HCT116 (cell line): Measurements from ENCODE around the gene COPA. TPM values are rescaled to one million over a fixed set of nuclear protein-coding genes. Genes with fewer than 3 reads are reported as not detected.

Experiments
- ATAC-seq: fragments of 200-7000 bp; cut with Tn5 transposase; 2 replicates; pipeline ENCODE4 v1.9.1; 2020; ENCODE audit warnings: mild to moderate bottlenecking, moderate library complexity
- BruUV-seq: library from RNA; stranded (reverse); fragments of 400-500 nt; replicated peaks from 2 replicates; lab custom pipeline; 2021; lab: Mats Ljungman, UMichigan
- CTCF ChIA-PET: fragments of 300-600 bp; sonication (Branson Sonifier 250); formaldehyde crosslinking; loops from one replicate; lab custom pipeline; 2021; ENCODE audit warnings: antibody characterized with exemption; lab: Charles Lee
- POLR2A ChIA-PET: fragments of 300-600, 350-600 bp; sonication (Branson Sonifier 250); formaldehyde crosslinking; loops from one replicate; lab custom pipeline; 2021; ENCODE audit warnings: antibody characterized with exemption; lab: Charles Lee
- RAD21 ChIA-PET, 2 experiments: fragments of 300-600 bp; sonication (Branson Sonifier 250); formaldehyde crosslinking; loops; one replicate each; lab custom pipeline; 2023; ENCODE audit warnings: low total read pairs in 2 of 2; ENCODE audit not compliant: uncharacterized antibody in 2 of 2, unreplicated experiment in 2 of 2, low non-redundant PET in 1 of 2; lab: Charles Lee
- DNase-seq: peaks from one replicate; pipeline ENCODE4 v3.0.0-alpha.2; 2010; ENCODE audit warnings: low read depth, low spot score
- H2AFZ ChIP-seq: fragments of 200-600 bp; shearing (Covaris generic), sonication (generic); 2 replicates; pipeline ENCODE4 v1.6.1; 2017; ENCODE audit warnings: low read depth, mixed run types, mixed read lengths, antibody characterized with exemption, low read length; ENCODE audit not compliant: poor library complexity, severe bottlenecking
- H3K27ac ChIP-seq: 2 replicates; pipeline ENCODE4 v1.5.1; 2012; ENCODE audit warnings: low read depth, low read length
- H3K27me3 ChIP-seq: fragments of 200-600 bp; sonication (generic); 2 replicates; pipeline ENCODE4 v1.6.1; 2016; ENCODE audit warnings: mixed run types, low read length, mixed read lengths; ENCODE audit not compliant: insufficient read depth
- H3K36me3 ChIP-seq, 2 experiments: fragments of 200-500 bp in 1 of 2; fragments of 200-600 bp in 1 of 2; sonication (Bioruptor generic) in 1 of 2; sonication (generic) in 1 of 2; 2 replicates each; pipeline versions ENCODE4 v1.5.1 to v1.6.1; 2014 to 2016; ENCODE audit warnings: low read length in 2 of 2, inconsistent platforms in 1 of 2, mixed read lengths in 1 of 2, mixed run types in 1 of 2; ENCODE audit not compliant: insufficient read depth in 2 of 2, control insufficient read depth in 1 of 2
- H3K4me1 ChIP-seq, 2 experiments: fragments of 200-600 bp in 1 of 2; sonication (generic) in 1 of 2; 2 replicates each; pipeline versions ENCODE4 v1.5.1 to v1.6.1; 2012 to 2017; ENCODE audit warnings: low read length in 2 of 2, inconsistent platforms in 1 of 2, mild to moderate bottlenecking in 1 of 2, mixed read lengths in 1 of 2, mixed run types in 1 of 2, moderate library complexity in 1 of 2; ENCODE audit not compliant: insufficient read depth in 2 of 2, control insufficient read depth in 1 of 2
- H3K4me2 ChIP-seq: fragments of 200-600 bp; sonication (generic); 2 replicates; pipeline ENCODE4 v1.6.1; 2017; ENCODE audit warnings: mixed run types, low read length, mixed read lengths
- H3K4me3 ChIP-seq, 2 experiments: fragments of 200-600 bp in 1 of 2; sonication (generic) in 1 of 2; replicated peaks in 1 of 2; 2 replicates each; pipeline ENCODE4 v1.5.1; 2011 to 2016; ENCODE audit warnings: low read length in 2 of 2, control low read depth in 1 of 2, low read depth in 1 of 2, mild to moderate bottlenecking in 1 of 2, mixed read lengths in 1 of 2, mixed run types in 1 of 2
- H3K79me2 ChIP-seq: fragments of 200-600 bp; sonication (generic); 2 replicates; pipeline ENCODE4 v1.6.1; 2017; ENCODE audit warnings: mild to moderate bottlenecking, mixed run types, low read length, moderate library complexity, mixed read lengths; ENCODE audit not compliant: insufficient read depth
- H3K9ac ChIP-seq: fragments of 200-600 bp; sonication (generic); 2 replicates; pipeline ENCODE4 v1.6.1; 2016; ENCODE audit warnings: low read length, mixed read lengths
- H3K9me2 ChIP-seq: fragments of 200-600 bp; sonication (generic), shearing (Covaris generic); 2 replicates; pipeline ENCODE4 v1.6.1; 2017; ENCODE audit warnings: mixed run types, mild to moderate bottlenecking, moderate library complexity; ENCODE audit not compliant: insufficient read depth
- H3K9me3 ChIP-seq, 2 experiments: fragments of 200-500 bp in 1 of 2; fragments of 200-600 bp in 1 of 2; sonication (Bioruptor generic) in 1 of 2; sonication (generic) in 1 of 2; 2 replicates each; pipeline ENCODE4 v1.6.1; 2014 to 2017; ENCODE audit warnings: low read length in 2 of 2, mixed read lengths in 2 of 2, inconsistent platforms in 1 of 2, low read depth in 1 of 2, mild to moderate bottlenecking in 1 of 2, mixed run types in 1 of 2, moderate library complexity in 1 of 2; ENCODE audit not compliant: control insufficient read depth in 1 of 2, insufficient read depth in 1 of 2
- H4K20me1 ChIP-seq: fragments of 200-600 bp; sonication (generic), shearing (Covaris generic); 2 replicates; pipeline ENCODE4 v1.6.1; 2017; ENCODE audit warnings: mixed run types, mild to moderate bottlenecking, moderate library complexity; ENCODE audit not compliant: insufficient read depth
- ATF3 ChIP-seq: IDR thresholded peaks from 2 replicates; pipeline ENCODE4 v1.6.1; 2012
- CBX3 ChIP-seq: IDR thresholded peaks from 2 replicates; pipeline ENCODE4 v1.6.1; 2012; ENCODE audit warnings: low read depth
- CEBPB ChIP-seq: IDR thresholded peaks from 2 replicates; pipeline ENCODE4 v1.6.1; 2012; ENCODE audit warnings: low read depth
- EGR1 ChIP-seq: IDR thresholded peaks from 2 replicates; pipeline ENCODE4 v1.6.1; 2012; ENCODE audit warnings: low read depth
- EZH2 ChIP-seq: fragments of 200-600 bp; sonication (generic); IDR thresholded peaks from 2 replicates; pipeline ENCODE4 v1.6.1; 2017; ENCODE audit warnings: antibody characterized with exemption, mixed run types
- JUND ChIP-seq: IDR thresholded peaks from 2 replicates; pipeline ENCODE4 v1.6.1; 2012
- POLR2A ChIP-seq: IDR thresholded peaks from 2 replicates; pipeline ENCODE4 v1.7.0; 2011; ENCODE audit warnings: borderline replicate concordance; ENCODE audit not compliant: insufficient read depth, insufficient read length; ENCODE audit errors: extremely low read depth
- POLR2AphosphoS5 ChIP-seq: IDR thresholded peaks from 2 replicates; pipeline ENCODE4 v1.6.1; 2011; ENCODE audit warnings: mild to moderate bottlenecking, low read depth, low read length, moderate library complexity
- RAD21 ChIP-seq: IDR thresholded peaks from 2 replicates; pipeline ENCODE4 v1.6.1; 2012; ENCODE audit warnings: low read depth, mild to moderate bottlenecking
- REST ChIP-seq: IDR thresholded peaks from 2 replicates; pipeline ENCODE4 v1.6.1; 2012; ENCODE audit warnings: low read depth
- SIN3A ChIP-seq: IDR thresholded peaks from 2 replicates; pipeline ENCODE4 v1.6.1; 2012; ENCODE audit warnings: low read depth
- SP1 ChIP-seq: IDR thresholded peaks from 2 replicates; pipeline ENCODE4 v1.6.1; 2012; ENCODE audit warnings: low read depth
- TCF7L2 ChIP-seq: IDR thresholded peaks from 2 replicates; pipeline ENCODE4 v1.7.0; 2011; ENCODE audit warnings: borderline replicate concordance, inconsistent platforms; ENCODE audit not compliant: insufficient read depth, insufficient read length; ENCODE audit errors: extremely low read depth
- YY1 ChIP-seq: IDR thresholded peaks from 2 replicates; pipeline ENCODE4 v1.6.1; 2011; ENCODE audit warnings: low read length, low read depth, moderate library complexity, mild to moderate bottlenecking; ENCODE audit not compliant: insufficient replicate concordance; ENCODE audit errors: extremely low read depth
- ZNF274 ChIP-seq: fragments of 200-500 bp; sonication (Bioruptor generic); IDR thresholded peaks from 2 replicates; pipeline ENCODE4 v1.6.1; 2014; ENCODE audit warnings: mild to moderate bottlenecking, low read depth, low read length, inconsistent platforms
- intact Hi-C: fragments of 100-400 bp; cut with micrococcal nuclease; formaldehyde crosslinking; loops from 2 replicates; pipeline ENCODE4 v1.10.0; 2022
- total RNA-seq: library from RNA; stranded (reverse); gene quantifications from one replicate; pipeline ENCODE4 v1.2.1, GENCODE V29; 2021; ENCODE audit not compliant: unreplicated experiment
- TF ChIP-seq, protein P1 (sequence below), 3 experiments: fragments of 200-600 bp in 1 of 3; sonication (generic) in 1 of 3; IDR thresholded peaks in 2 of 3; conservative IDR thresholded peaks in 1 of 3; 2 replicates each; pipeline ENCODE4 v1.5.1; 2012 to 2017; ENCODE audit warnings: low read depth in 2 of 3, low read length in 2 of 3, antibody characterized with exemption in 1 of 3, borderline replicate concordance in 1 of 3, control low read depth in 1 of 3, mild to moderate bottlenecking in 1 of 3, mixed read lengths in 1 of 3, mixed run types in 1 of 3, moderate library complexity in 1 of 3; ENCODE audit not compliant: insufficient read depth in 1 of 3
- TF ChIP-seq, protein P2 (sequence below): IDR thresholded peaks from 2 replicates; pipeline ENCODE4 v1.6.1; 2011; ENCODE audit warnings: mild to moderate bottlenecking, low read length, moderate library complexity; ENCODE audit not compliant: insufficient replicate concordance; ENCODE audit errors: extremely low read depth

Gene COPA
- total RNA-seq, 1 experiment from 2014 or later, result 132 TPM

DNA sequence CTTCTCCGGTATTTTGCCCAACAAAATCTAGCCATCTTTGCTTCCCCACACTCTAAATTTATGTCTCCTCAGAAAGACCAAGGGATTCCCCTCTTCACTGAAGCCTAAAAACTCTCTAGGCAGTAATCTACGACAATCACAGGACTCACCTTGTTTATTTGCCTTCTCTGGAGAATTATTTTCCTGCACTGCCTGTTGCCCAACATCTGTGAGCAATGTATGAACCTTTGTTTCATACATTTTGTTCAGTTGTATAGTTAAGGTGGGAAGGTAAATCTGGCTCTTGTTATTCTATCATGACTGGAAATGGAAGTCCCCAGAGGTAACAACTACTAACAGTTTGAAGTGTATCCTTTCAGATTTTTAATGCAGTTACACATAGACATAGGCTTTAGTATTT is 2.2 kb downstream of the COPA start:
- intact Hi-C loops, result no loop called here
- DNase-seq (no peak), ATAC-seq (no peak)
- no peak overlapping the region for H2AFZ ChIP-seq
- CTCF ChIA-PET, result interaction anchor here (1.4 kb wide), 1 partner anchor 147 kb away, joined by 4 read pairs; no protein-coding TSS in a partner anchor
- peaks cover 4 to 12% of the 10 kb centered on the region in 2 experiments; a peak in 3 of 4 replicates for H3K4me1 ChIP-seq
- RAD21 ChIA-PET, result no interaction called here
- no peak overlapping the region for H3K27ac ChIP-seq
- POLR2A ChIA-PET, result no interaction called here
- H3K27me3 ChIP-seq, result no peaks in the 10 kb centered on the region
- no peak for TF ChIP-seq ATF3
- TF ChIP-seq CEBPB, result no peak
- no peak for TF ChIP-seq EZH2
- TF ChIP-seq YY1, result no peak
- no peak for TF ChIP-seq RAD21
- TF ChIP-seq, protein P1, sequence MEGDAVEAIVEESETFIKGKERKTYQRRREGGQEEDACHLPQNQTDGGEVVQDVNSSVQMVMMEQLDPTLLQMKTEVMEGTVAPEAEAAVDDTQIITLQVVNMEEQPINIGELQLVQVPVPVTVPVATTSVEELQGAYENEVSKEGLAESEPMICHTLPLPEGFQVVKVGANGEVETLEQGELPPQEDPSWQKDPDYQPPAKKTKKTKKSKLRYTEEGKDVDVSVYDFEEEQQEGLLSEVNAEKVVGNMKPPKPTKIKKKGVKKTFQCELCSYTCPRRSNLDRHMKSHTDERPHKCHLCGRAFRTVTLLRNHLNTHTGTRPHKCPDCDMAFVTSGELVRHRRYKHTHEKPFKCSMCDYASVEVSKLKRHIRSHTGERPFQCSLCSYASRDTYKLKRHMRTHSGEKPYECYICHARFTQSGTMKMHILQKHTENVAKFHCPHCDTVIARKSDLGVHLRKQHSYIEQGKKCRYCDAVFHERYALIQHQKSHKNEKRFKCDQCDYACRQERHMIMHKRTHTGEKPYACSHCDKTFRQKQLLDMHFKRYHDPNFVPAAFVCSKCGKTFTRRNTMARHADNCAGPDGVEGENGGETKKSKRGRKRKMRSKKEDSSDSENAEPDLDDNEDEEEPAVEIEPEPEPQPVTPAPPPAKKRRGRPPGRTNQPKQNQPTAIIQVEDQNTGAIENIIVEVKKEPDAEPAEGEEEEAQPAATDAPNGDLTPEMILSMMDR (IDR thresholded peaks at IDR 0.05 in 2 of 3, conservative IDR thresholded peaks at IDR 0.05 in 1 of 3; ENCODE audit: borderline replicate concordance in 1 of 3, insufficient read depth in 1 of 3, low read depth in 2 of 3, low read length in 2 of 3), result no peak
- no peak for TF ChIP-seq CBX3
- TF ChIP-seq POLR2AphosphoS5, result no peak
- TF ChIP-seq REST, result no peak
- TF ChIP-seq SIN3A, result no peak
- no peak for TF ChIP-seq JUND
- TF ChIP-seq EGR1, result no peak
- TF ChIP-seq ZNF274, result no peak
- TF ChIP-seq TCF7L2, result no peak
- TF ChIP-seq, protein P2, sequence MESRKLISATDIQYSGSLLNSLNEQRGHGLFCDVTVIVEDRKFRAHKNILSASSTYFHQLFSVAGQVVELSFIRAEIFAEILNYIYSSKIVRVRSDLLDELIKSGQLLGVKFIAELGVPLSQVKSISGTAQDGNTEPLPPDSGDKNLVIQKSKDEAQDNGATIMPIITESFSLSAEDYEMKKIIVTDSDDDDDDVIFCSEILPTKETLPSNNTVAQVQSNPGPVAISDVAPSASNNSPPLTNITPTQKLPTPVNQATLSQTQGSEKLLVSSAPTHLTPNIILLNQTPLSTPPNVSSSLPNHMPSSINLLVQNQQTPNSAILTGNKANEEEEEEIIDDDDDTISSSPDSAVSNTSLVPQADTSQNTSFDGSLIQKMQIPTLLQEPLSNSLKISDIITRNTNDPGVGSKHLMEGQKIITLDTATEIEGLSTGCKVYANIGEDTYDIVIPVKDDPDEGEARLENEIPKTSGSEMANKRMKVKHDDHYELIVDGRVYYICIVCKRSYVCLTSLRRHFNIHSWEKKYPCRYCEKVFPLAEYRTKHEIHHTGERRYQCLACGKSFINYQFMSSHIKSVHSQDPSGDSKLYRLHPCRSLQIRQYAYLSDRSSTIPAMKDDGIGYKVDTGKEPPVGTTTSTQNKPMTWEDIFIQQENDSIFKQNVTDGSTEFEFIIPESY, result no peak
- no peak for TF ChIP-seq POLR2A
- TF ChIP-seq SP1, result no peak
- no TSS peak for BruUV-seq
- H3K9me2 ChIP-seq, result no peaks in the 10 kb centered on the region
- no peaks in the 10 kb centered on the region for H3K9me3 ChIP-seq
- no peak overlapping the region for H3K9ac ChIP-seq
- H4K20me1 ChIP-seq, result no peaks in the 10 kb centered on the region
- peaks cover 79% of the 10 kb centered on the region for H3K79me2 ChIP-seq
- no peak overlapping the region for H3K4me2 ChIP-seq
- no peak overlapping the region for H3K4me3 ChIP-seq
- H3K36me3 ChIP-seq, result peaks cover 31 to 36% of the 10 kb centered on the region in 2 experiments
